ENCODE results near the gene OMA1. TPM values are rescaled to one million over a fixed set of nuclear protein-coding genes. Genes with fewer than 3 reads are reported as not detected.

OMA1 gene
- polyA plus RNA-seq, 2 of the 4 experiments (the other 2 are of a cell fraction), result 11.7 to 18.0 TPM

- ATAC-seq, result no peak
- H3K4me1 ChIP-seq, result no peaks in the 10 kb centered on the region
- no peak for FAIRE-seq
- ChIA-PET CTCF (interaction anchor here (1.2 kb wide), 1 partner anchor 1251 kb away, joined by 3 read pairs; no protein-coding TSS in a partner anchor), POLR2A (no interaction called here)
- no peaks in the 10 kb centered on the region for H3K9me3 ChIP-seq
- no peak overlapping the region for H3K4me3 ChIP-seq
- DNase-seq (ENCODE audit: low read depth in 1 of 2, low spot score in 1 of 2), result no peak
- H3K27ac ChIP-seq, result no peak overlapping the region
- WGBS (ENCODE audit: missing lambda C conversion rate), result 54% methylated on average over 3 of the region's 3 CpGs
- no peak for TF ChIP-seq FOSL2 (IDR thresholded peaks at IDR 0.05)
- no peak for TF ChIP-seq FOSL2 (CRISPR knock-in tag; IDR thresholded peaks at IDR 0.05)
- TF ChIP-seq ZSCAN20 (CRISPR knock-in tag; IDR thresholded peaks at IDR 0.05), result no peak
- no peak for TF ChIP-seq EHF (CRISPR knock-in tag; IDR thresholded peaks at IDR 0.05)
- no peak for TF ChIP-seq MAFK (IDR thresholded peaks at IDR 0.05; ENCODE audit: partially characterized antibody)
- TF ChIP-seq NPAS2 (CRISPR knock-in tag; IDR thresholded peaks at IDR 0.05; ENCODE audit: borderline replicate concordance), result no peak
- no peak for TF ChIP-seq BHLHE40 (IDR thresholded peaks at IDR 0.05; ENCODE audit: low read depth, low read length)
- TF ChIP-seq CBX2 (IDR thresholded peaks at IDR 0.05; ENCODE audit: borderline replicate concordance, low read depth), result no peak
- TF ChIP-seq ELK1 (IDR thresholded peaks at IDR 0.05; ENCODE audit: low read depth, low read length), result no peak
- no peak for TF ChIP-seq PHF8 (IDR thresholded peaks at IDR 0.05; ENCODE audit: borderline replicate concordance, low read depth)
- TF ChIP-seq RARB (CRISPR knock-in tag; IDR thresholded peaks at IDR 0.05), result no peak
- TF ChIP-seq ZNF302 (CRISPR knock-in tag; IDR thresholded peaks at IDR 0.05), result no peak
- TF ChIP-seq GATA3 (IDR thresholded peaks at IDR 0.05; ENCODE audit: borderline replicate concordance), result no peak
- no peak for TF ChIP-seq MAX (IDR thresholded peaks at IDR 0.05)
- no peak for TF ChIP-seq FOSB (CRISPR knock-in tag; IDR thresholded peaks at IDR 0.05)
- TF ChIP-seq REST (IDR thresholded peaks at IDR 0.05), result no peak
- TF ChIP-seq E2F6 (IDR thresholded peaks at IDR 0.05; ENCODE audit: borderline replicate concordance, low read depth), result no peak
- no peak for TF ChIP-seq POLR2A (IDR thresholded peaks at IDR 0.05; ENCODE audit: low read length)
- no peak for TF ChIP-seq ZFP36 (IDR thresholded peaks at IDR 0.05; ENCODE audit: borderline replicate concordance, partially characterized antibody)
- no peak for TF ChIP-seq CEBPB (IDR thresholded peaks at IDR 0.05)
- H3K4me2 ChIP-seq, result no peak overlapping the region
Measured at GRCh38 chr1:58508629-58509028, 37.9 kb downstream of the OMA1 start.

- no peak for ATAC-seq
- no peak for DNase-seq (ENCODE audit: low read depth in 1 of 2, low spot score in 1 of 2)
- Histone ChIP-seq H3K4me3 (no peak overlapping the region), H3K4me1 (no peaks in the 10 kb centered on the region), H3K9me3 (no peaks in the 10 kb centered on the region), H3K4me2 (no peak overlapping the region), H3K27ac (no peak overlapping the region)
- TF ChIP-seq KDM5A (IDR thresholded peaks at IDR 0.05) (no peak), MYC (IDR thresholded peaks at IDR 0.05; ENCODE audit: borderline replicate concordance, low read length) (no peak), ZC3H11A (IDR thresholded peaks at IDR 0.05) (no peak), FOSB (CRISPR knock-in tag; IDR thresholded peaks at IDR 0.05) (no peak), NR3C1 (IDR thresholded peaks at IDR 0.05) (no peak), HEYL (CRISPR knock-in tag; IDR thresholded peaks at IDR 0.05) (no peak), JUNB (IDR thresholded peaks at IDR 0.05) (no peak)
- WGBS (ENCODE audit: missing lambda C conversion rate), result 91% methylated on average over 4 of the region's 4 CpGs
- ChIA-PET POLR2A (no interaction called here), CTCF (interaction anchor here (1.5 kb wide), 1 partner anchor 147 kb away, joined by 3 read pairs; no protein-coding TSS in a partner anchor)
- FAIRE-seq, result no peak
Measured at GRCh38 chr1:58505286-58505685, 41.2 kb downstream of the OMA1 start.

Measured in A549 (cell line).